A673 (cell line): ENCODE data around the gene HIPK3.

ENCODE experiments used
- EZH2 ChIP-seq: fragments of 200-600 bp; sonication (generic); IDR thresholded peaks from 2 replicates; pipeline ENCODE4 v1.6.1; 2017; ENCODE audit warnings: borderline replicate concordance, low read depth, mild to moderate bottlenecking, mixed read lengths, antibody characterized with exemption, low read length; ENCODE audit not compliant: poor library complexity, severe bottlenecking
- TF ChIP-seq, protein P1 (sequence below): fragments of 300-800, 200-600 bp; sonication (generic); conservative IDR thresholded peaks from 2 replicates; pipeline ENCODE4 v1.5.1; 2017; ENCODE audit warnings: low read depth, mild to moderate bottlenecking, antibody characterized with exemption, low read length, moderate library complexity, mixed read lengths

DNA sequence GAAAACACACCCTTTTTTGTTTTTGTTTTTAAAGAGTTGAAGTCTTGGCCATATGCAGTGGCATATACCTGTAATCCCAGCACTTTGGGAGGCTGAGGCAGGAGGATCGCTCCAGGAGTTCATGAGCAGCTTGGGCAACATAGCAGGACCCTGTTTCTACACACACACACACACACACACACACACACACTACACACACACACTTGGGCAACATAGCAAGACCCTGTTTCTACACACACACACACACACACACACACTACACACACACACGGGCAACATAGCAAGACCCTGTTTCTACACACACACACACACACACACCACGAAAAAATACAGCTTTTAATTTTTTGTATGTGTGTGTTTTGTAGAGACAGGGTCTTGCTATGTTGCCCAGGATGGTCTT, 54.5 kb downstream of the HIPK3 start:
- TF ChIP-seq, protein P1, sequence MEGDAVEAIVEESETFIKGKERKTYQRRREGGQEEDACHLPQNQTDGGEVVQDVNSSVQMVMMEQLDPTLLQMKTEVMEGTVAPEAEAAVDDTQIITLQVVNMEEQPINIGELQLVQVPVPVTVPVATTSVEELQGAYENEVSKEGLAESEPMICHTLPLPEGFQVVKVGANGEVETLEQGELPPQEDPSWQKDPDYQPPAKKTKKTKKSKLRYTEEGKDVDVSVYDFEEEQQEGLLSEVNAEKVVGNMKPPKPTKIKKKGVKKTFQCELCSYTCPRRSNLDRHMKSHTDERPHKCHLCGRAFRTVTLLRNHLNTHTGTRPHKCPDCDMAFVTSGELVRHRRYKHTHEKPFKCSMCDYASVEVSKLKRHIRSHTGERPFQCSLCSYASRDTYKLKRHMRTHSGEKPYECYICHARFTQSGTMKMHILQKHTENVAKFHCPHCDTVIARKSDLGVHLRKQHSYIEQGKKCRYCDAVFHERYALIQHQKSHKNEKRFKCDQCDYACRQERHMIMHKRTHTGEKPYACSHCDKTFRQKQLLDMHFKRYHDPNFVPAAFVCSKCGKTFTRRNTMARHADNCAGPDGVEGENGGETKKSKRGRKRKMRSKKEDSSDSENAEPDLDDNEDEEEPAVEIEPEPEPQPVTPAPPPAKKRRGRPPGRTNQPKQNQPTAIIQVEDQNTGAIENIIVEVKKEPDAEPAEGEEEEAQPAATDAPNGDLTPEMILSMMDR, result no peak
- TF ChIP-seq EZH2, result no peak
